GM13976 (cell line): ENCODE measurements around the gene KIRREL3.

Experiments used
- DNase-seq: peaks from one replicate; pipeline ENCODE4 v3.0.0; 2012; ENCODE audit warnings: low spot score
- in situ Hi-C: fragments of 300-500 bp; cut with MboI; formaldehyde crosslinking; loops from one replicate; pipeline ENCODE4 v1.12.0; 2022; ENCODE audit warnings: low sequenced_read_pairs, mixed read lengths, inconsistent platforms; ENCODE audit not compliant: unreplicated experiment
- TF ChIP-seq, protein P1 (sequence below): IDR thresholded peaks from 2 replicates; pipeline ENCODE4 v1.5.1; 2012; ENCODE audit warnings: borderline replicate concordance, mild to moderate bottlenecking; ENCODE audit not compliant: insufficient read depth; ENCODE audit errors: extremely low read depth, missing control alignments, control extremely low read depth

KIRREL3 gene

DNA sequence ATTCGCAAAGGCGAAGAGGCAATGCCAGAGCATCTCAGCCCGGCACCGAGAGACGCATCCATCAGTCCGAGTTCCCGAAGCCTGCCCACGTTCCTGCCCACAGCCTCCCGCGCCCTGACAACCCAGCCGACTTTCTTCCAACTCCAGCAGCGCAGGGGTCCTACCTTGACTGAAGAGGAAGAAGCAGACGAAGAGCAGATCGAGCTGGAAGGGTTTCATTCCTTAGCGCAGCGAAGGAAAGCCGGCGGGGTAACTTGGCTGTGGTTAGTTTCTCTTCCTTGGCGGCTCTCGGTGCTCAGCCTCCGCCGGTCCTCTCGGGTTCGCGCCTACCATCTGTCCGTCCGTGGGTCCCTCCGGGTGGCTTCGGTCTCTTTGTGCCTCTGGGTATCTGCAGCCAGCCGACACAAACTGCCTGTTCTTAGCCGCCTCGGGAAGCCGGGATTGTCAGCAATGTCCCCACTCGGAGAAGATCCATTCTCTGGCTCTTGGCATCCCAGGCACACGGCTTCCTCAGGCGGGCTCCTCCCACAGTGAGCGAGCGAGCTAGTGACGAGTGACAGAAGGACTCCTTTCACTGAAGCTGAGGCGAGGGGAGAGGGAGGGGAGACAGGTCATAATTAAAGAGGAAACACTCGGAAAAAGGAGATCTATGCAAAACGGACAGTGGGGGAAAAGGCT, at the start of gene KIRREL3:
Gene KIRREL3 (minus strand): TSS at position 480 of the 678 bp plus-strand sequence.
- in situ Hi-C loops = no loop called here
- no peak for DNase-seq

DNA sequence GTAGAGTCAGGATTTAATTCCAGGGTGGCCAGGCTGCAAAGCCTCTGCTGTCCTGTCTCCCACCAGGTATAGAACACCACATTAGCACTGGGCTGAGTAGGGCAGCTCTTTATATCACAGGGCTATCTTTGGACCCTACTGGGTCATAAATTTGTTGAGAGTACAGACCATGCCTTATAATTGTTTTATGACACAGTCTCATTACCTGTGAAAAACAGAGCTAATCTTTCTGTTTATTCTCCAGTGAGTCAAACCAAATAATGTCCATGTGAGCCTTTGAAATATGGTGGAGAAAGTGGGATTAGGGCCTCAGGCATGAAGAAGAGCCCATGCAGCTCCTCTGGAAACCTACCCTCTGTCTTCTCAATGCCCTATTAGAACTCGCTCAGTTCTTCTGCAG, 49.6 kb upstream of the KIRREL3 start:
- TF ChIP-seq, protein P1, sequence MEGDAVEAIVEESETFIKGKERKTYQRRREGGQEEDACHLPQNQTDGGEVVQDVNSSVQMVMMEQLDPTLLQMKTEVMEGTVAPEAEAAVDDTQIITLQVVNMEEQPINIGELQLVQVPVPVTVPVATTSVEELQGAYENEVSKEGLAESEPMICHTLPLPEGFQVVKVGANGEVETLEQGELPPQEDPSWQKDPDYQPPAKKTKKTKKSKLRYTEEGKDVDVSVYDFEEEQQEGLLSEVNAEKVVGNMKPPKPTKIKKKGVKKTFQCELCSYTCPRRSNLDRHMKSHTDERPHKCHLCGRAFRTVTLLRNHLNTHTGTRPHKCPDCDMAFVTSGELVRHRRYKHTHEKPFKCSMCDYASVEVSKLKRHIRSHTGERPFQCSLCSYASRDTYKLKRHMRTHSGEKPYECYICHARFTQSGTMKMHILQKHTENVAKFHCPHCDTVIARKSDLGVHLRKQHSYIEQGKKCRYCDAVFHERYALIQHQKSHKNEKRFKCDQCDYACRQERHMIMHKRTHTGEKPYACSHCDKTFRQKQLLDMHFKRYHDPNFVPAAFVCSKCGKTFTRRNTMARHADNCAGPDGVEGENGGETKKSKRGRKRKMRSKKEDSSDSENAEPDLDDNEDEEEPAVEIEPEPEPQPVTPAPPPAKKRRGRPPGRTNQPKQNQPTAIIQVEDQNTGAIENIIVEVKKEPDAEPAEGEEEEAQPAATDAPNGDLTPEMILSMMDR = no peak
- in situ Hi-C loops = no loop called here
- DNase-seq = no peak

More for the DNA sequence above, at the start of gene KIRREL3:
- TF ChIP-seq, protein P1 = no peak

DNA sequence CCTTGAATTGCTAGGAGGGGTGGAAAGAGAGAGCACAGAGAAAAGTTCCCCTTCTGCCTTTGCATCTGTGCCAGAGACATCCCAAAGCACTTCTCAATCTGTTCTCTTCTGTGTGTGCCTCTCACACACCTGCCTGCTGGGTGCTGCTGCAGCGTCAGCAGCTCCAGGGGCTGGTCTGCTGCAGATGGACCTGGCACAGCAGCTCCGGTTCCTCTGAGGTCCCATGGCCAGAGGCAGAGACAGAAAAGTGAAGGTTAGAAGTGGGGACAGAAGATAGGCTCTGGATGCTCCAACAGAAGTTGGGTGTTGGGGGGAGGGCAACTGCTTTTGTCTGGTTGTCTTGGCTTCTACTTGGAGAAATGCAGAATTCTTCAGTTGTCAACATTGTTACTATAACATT, 48.9 kb upstream of the KIRREL3 start:
- in situ Hi-C loops = no loop called here

DNA sequence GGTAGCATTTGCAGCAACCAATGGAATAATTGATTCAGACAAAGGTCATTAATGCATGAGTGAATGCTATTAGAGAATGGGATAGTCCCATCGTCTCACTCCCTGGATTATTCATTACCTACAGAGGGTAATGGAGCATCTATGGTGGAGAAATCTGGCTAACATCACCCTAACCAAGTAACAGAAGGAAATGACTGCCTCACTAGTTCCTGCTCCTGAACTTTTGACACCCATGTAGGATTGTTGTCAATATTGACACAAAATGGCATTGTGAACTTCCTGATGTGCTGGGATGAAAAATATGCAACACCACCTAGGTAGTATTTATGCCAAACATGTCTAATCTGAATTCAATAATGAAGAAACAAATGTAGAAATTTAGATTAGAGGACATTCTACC, 44.0 kb upstream of the KIRREL3 start:
- TF ChIP-seq, protein P1 = no peak
- DNase-seq = no peak
- in situ Hi-C loops = no loop called here

More for the DNA sequence above, 48.9 kb upstream of the KIRREL3 start:
- DNase-seq = no peak
- TF ChIP-seq, protein P1 = no peak

DNA sequence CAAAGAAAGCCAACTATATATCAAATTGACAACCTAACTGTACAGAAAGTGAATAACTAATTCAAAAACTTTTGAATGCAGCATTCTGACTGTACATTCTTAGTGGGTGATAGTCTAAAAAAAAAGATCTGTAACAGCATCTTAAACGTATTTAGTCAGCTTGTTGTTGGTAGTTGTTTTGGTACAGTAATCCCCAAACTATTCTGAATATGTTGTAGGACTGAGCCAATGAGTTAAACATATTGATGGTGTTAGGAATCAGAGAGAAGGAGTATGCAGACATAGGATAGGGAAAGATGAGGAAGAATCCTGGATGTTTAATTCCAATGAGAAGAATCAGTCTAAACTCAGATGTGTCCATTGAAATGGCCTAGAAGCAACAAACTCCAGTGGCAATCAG, 41.9 kb upstream of the KIRREL3 start:
- no peak for DNase-seq

DNA sequence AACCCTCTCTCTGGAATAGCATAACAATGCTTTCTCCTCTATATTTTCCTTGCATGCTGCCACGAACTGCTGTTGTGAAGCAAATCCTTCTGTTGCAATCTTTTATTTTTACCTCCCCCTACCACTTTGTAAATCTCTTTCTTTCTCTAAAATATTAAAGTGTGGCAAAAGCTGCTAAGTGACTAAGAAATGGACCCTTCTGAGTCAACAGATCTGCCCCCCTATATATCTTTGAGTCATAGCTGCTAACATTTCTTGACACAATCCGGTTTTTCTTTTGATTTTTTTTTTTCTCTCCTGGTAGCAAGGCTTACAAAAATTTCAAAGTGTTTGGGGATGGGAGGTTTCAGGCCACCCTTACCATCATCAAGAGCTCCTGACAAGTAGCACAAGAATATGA, 39.0 kb upstream of the KIRREL3 start:
- in situ Hi-C loops = no loop called here
- no peak for DNase-seq

More for the DNA sequence above, 41.9 kb upstream of the KIRREL3 start:
- in situ Hi-C loops = no loop called here
- TF ChIP-seq, protein P1 = no peak

More for the DNA sequence above, 39.0 kb upstream of the KIRREL3 start:
- TF ChIP-seq, protein P1 = no peak
